H1 (cell line): ENCODE results near the gene FIS1. TPM values are rescaled to one million over a fixed set of nuclear protein-coding genes. Genes with fewer than 3 reads are reported as not detected.

Experiments
- CTCF ChIA-PET: fragments of 300-600 bp; sonication (Branson Sonifier 250); formaldehyde crosslinking; loops from one replicate; lab custom pipeline; 2021; ENCODE audit not compliant: partially characterized antibody; lab: Charles Lee
- POLR2A ChIA-PET: fragments of 300-600 bp; sonication (Branson Sonifier 250); formaldehyde crosslinking; loops from one replicate; lab custom pipeline; 2021; ENCODE audit warnings: inconsistent platforms; ENCODE audit not compliant: partially characterized antibody; lab: Charles Lee
- DNase-seq, 2 experiments: peaks; one replicate each; pipeline versions ENCODE4 v3.0.0 to v3.0.0-alpha.2; 2010 to 2022; ENCODE audit warnings: low spot score in 2 of 2, low read depth in 1 of 2, mixed read lengths in 1 of 2
- FAIRE-seq: peaks from 2 replicates; lab custom pipeline; 2011; peaks lifted over from hg19 to GRCh38; lab: Jason Lieb, UNC
- H2AFZ ChIP-seq: 2 replicates; pipeline ENCODE4 v1.8.1; 2012; ENCODE audit warnings: low read length, inconsistent platforms
- H2AK5ac ChIP-seq: 2 replicates; pipeline ENCODE4 v1.6.1; 2013; ENCODE audit warnings: low read depth, low read length
- H2BK120ac ChIP-seq: replicated peaks from 2 replicates; pipeline ENCODE3; 2013; ENCODE audit warnings: low read depth, low read length, inconsistent platforms
- H2BK12ac ChIP-seq: 2 replicates; pipeline ENCODE4 v1.6.1; 2013; ENCODE audit warnings: low read depth, low read length
- H2BK15ac ChIP-seq: 2 replicates; pipeline ENCODE4 v1.6.1; 2013; ENCODE audit warnings: low read length
- H2BK20ac ChIP-seq: 2 replicates; pipeline ENCODE4 v1.6.1; 2013; ENCODE audit warnings: low read length
- H2BK5ac ChIP-seq: 2 replicates; pipeline ENCODE4 v1.6.1; 2013; ENCODE audit warnings: low read depth, low read length
- H3K14ac ChIP-seq: 2 replicates; pipeline ENCODE4 v1.6.1; 2013; ENCODE audit warnings: inconsistent platforms; ENCODE audit not compliant: insufficient read length
- H3K18ac ChIP-seq: 2 replicates; pipeline ENCODE4 v1.6.1; 2013; ENCODE audit warnings: low read length; ENCODE audit errors: extremely low read depth
- H3K23ac ChIP-seq: 2 replicates; pipeline ENCODE4 v1.6.1; 2013; ENCODE audit warnings: inconsistent platforms; ENCODE audit not compliant: insufficient read length
- H3K23me2 ChIP-seq: 2 replicates; pipeline ENCODE4 v1.6.1; 2013; ENCODE audit warnings: low read depth, low read length
- H3K27ac ChIP-seq: 2 replicates; pipeline ENCODE4 v1.6.1; 2011; ENCODE audit warnings: low read depth, low read length, inconsistent platforms
- H3K27me3 ChIP-seq, 4 experiments: replicated peaks in 1 of 4; 1 replicate in 1 of 4; 2 replicates in 3 of 4; pipeline versions ENCODE4 v1.6.1 to v1.8.1; 2011 to 2013; ENCODE audit warnings: low read length in 3 of 4, mild to moderate bottlenecking in 3 of 4, inconsistent platforms in 2 of 4, mixed read lengths in 2 of 4, moderate library complexity in 1 of 4; ENCODE audit not compliant: control insufficient read depth in 3 of 4, insufficient read depth in 3 of 4; ENCODE audit errors: extremely low read depth in 1 of 4
- H3K36me3 ChIP-seq, 4 experiments: 2 replicates each; pipeline versions ENCODE4 v1.6.1 to v1.8.1; 2011 to 2013; ENCODE audit warnings: mild to moderate bottlenecking in 4 of 4, low read length in 3 of 4, moderate library complexity in 2 of 4, control low read depth in 1 of 4, inconsistent platforms in 1 of 4; ENCODE audit not compliant: insufficient read depth in 4 of 4, control insufficient read depth in 2 of 4
- H3K4ac ChIP-seq: replicated peaks from 2 replicates; pipeline ENCODE3; 2013; ENCODE audit warnings: low read length, low read depth, mixed read lengths, inconsistent platforms; ENCODE audit not compliant: insufficient read length
- H3K4me1 ChIP-seq, 4 experiments: replicated peaks in 1 of 4; 1 replicate in 1 of 4; 2 replicates in 3 of 4; pipeline versions ENCODE4 v1.6.1 to v1.8.1; 2011 to 2013; ENCODE audit warnings: low read length in 3 of 4, inconsistent platforms in 2 of 4, mixed read lengths in 1 of 4; ENCODE audit not compliant: insufficient read depth in 4 of 4, control insufficient read depth in 3 of 4
- H3K4me2 ChIP-seq, 2 experiments: 2 replicates each; pipeline versions ENCODE4 v1.6.1 to v1.8.1; 2011 to 2013; ENCODE audit warnings: low read depth in 2 of 2, low read length in 2 of 2, control low read depth in 1 of 2, inconsistent platforms in 1 of 2, mild to moderate bottlenecking in 1 of 2; ENCODE audit not compliant: insufficient read depth in 1 of 2
- H3K4me3 ChIP-seq, 4 experiments: fragments of 200-600, 300-600 bp in 1 of 4; sonication (generic), shearing (Covaris generic), sonication (Bioruptor Twin) in 1 of 4; 2 replicates each; pipeline versions ENCODE4 v1.5.1 to v1.8.1; 2011 to 2016; ENCODE audit warnings: low read length in 4 of 4, low read depth in 3 of 4, control low read depth in 2 of 4, inconsistent platforms in 2 of 4, mild to moderate bottlenecking in 2 of 4, mixed read lengths in 1 of 4, moderate library complexity in 1 of 4; ENCODE audit not compliant: insufficient read depth in 2 of 4; ENCODE audit errors: extremely low read depth in 1 of 4
- H3K56ac ChIP-seq: replicated peaks from 2 replicates; pipeline ENCODE3; 2013; ENCODE audit warnings: low read depth, mild to moderate bottlenecking, mixed read lengths, low read length, inconsistent platforms; ENCODE audit not compliant: insufficient read length
- H3K79me1 ChIP-seq: 2 replicates; pipeline ENCODE4 v1.6.1; 2013; ENCODE audit warnings: low read depth, low read length, control low read depth
- H3K79me2 ChIP-seq, 2 experiments: 2 replicates each; pipeline versions ENCODE4 v1.6.1 to v1.8.1; 2012 to 2013; ENCODE audit warnings: low read length in 2 of 2, mild to moderate bottlenecking in 2 of 2, inconsistent platforms in 1 of 2; ENCODE audit not compliant: insufficient read depth in 2 of 2, control insufficient read depth in 1 of 2
- H3K9ac ChIP-seq, 4 experiments: replicated peaks in 1 of 4; 1 replicate in 1 of 4; 2 replicates in 3 of 4; pipeline versions ENCODE4 v1.6.1 to v1.8.1; 2011 to 2013; ENCODE audit warnings: low read depth in 3 of 4, low read length in 3 of 4, control low read depth in 2 of 4, mild to moderate bottlenecking in 2 of 4, moderate library complexity in 2 of 4, inconsistent platforms in 1 of 4; ENCODE audit errors: extremely low read depth in 1 of 4
- H3K9me3 ChIP-seq, 2 experiments: 2 replicates each; pipeline versions ENCODE4 v1.6.1 to v1.8.1; 2012 to 2013; ENCODE audit warnings: mild to moderate bottlenecking in 2 of 2, moderate library complexity in 2 of 2, control low read depth in 1 of 2, inconsistent platforms in 1 of 2, low read depth in 1 of 2, low read length in 1 of 2, mixed read lengths in 1 of 2; ENCODE audit not compliant: insufficient read depth in 2 of 2
- H4K20me1 ChIP-seq, 2 experiments: replicated peaks in 1 of 2; 2 replicates each; pipeline versions ENCODE3 to v1.8.1; 2011 to 2013; ENCODE audit warnings: inconsistent platforms in 2 of 2, low read length in 2 of 2, mild to moderate bottlenecking in 1 of 2; ENCODE audit not compliant: insufficient read depth in 2 of 2, control insufficient read depth in 1 of 2
- H4K5ac ChIP-seq: 2 replicates; pipeline ENCODE4 v1.6.1; 2013; ENCODE audit warnings: low read length, low read depth, mixed read lengths, inconsistent platforms; ENCODE audit not compliant: insufficient read length
- H4K8ac ChIP-seq: 2 replicates; pipeline ENCODE4 v1.8.0; 2013; ENCODE audit warnings: mild to moderate bottlenecking, moderate library complexity, low read length, inconsistent platforms; ENCODE audit not compliant: insufficient read depth; ENCODE audit errors: extremely low read depth
- H4K91ac ChIP-seq: replicated peaks from 2 replicates; pipeline ENCODE3; 2013; ENCODE audit warnings: low read length, mixed read lengths, inconsistent platforms; ENCODE audit not compliant: insufficient read length
- CHD2 ChIP-seq: IDR thresholded peaks from 2 replicates; pipeline ENCODE4 v1.6.1; 2012; ENCODE audit warnings: low read length, improper control_type of control experiment
- CTBP2 ChIP-seq: IDR thresholded peaks from 2 replicates; pipeline ENCODE4 v1.7.0; 2011; ENCODE audit warnings: borderline replicate concordance, mild to moderate bottlenecking, moderate library complexity, mixed read lengths, low read length; ENCODE audit not compliant: insufficient read depth, insufficient read length
- EZH2 ChIP-seq: fragments of 200-600 bp; sonication (generic); IDR thresholded peaks from 2 replicates; pipeline ENCODE4 v1.7.1; 2012; ENCODE audit warnings: low read depth, mild to moderate bottlenecking, moderate library complexity, low read length, inconsistent platforms; ENCODE audit not compliant: severe bottlenecking
- KDM4A ChIP-seq: IDR thresholded peaks from one replicate; pipeline ENCODE4 v1.7.1; 2012; ENCODE audit warnings: low read depth, mild to moderate bottlenecking, moderate library complexity, low read length, inconsistent platforms; ENCODE audit not compliant: severe bottlenecking
- RBBP5 ChIP-seq: IDR thresholded peaks from 2 replicates; pipeline ENCODE4 v1.7.1; 2012; ENCODE audit warnings: low read depth, mild to moderate bottlenecking, inconsistent platforms, low read length, moderate library complexity, borderline replicate concordance
- SP1 ChIP-seq: IDR thresholded peaks from 2 replicates; pipeline ENCODE4 v1.6.1; 2011; ENCODE audit warnings: low read depth, low read length
- SRF ChIP-seq: IDR thresholded peaks from 2 replicates; pipeline ENCODE4 v1.6.1; 2011; ENCODE audit warnings: mild to moderate bottlenecking, low read depth, low read length, moderate library complexity
- TCF12 ChIP-seq: IDR thresholded peaks from 2 replicates; pipeline ENCODE4 v1.6.1; 2011; ENCODE audit warnings: low read depth, mild to moderate bottlenecking, low read length
- TEAD4 ChIP-seq: IDR thresholded peaks from 2 replicates; pipeline ENCODE4 v1.6.1; 2012; ENCODE audit warnings: low read depth, low read length, inconsistent platforms, mixed read lengths
- WGBS, 2 experiments: shearing (Covaris generic) in 1 of 2; methylation state at CpG; one replicate each; pipeline versions ENCODE4 v1.1.6 to v1.1.7; 2013 to 2015; ENCODE audit warnings: low lambda C conversion rate in 2 of 2, mixed read lengths in 2 of 2, inconsistent platforms in 1 of 2, low coverage in 1 of 2, missing lambda C conversion rate in 1 of 2; ENCODE audit not compliant: insufficient replicate concordance in 2 of 2, insufficient coverage in 1 of 2, insufficient read length in 1 of 2; ENCODE audit errors: extremely low coverage in 1 of 2, missing lambda C conversion rate in 1 of 2; 5-methylcytosine and 5-hydroxymethylcytosine counted together
- polyA plus RNA-seq, 7 experiments: library from polyadenylated mRNA; depleted of rRNA in 3 of 7; stranded (reverse) in 5 of 7; unstranded in 2 of 7; fragments of >200 nt in 5 of 7; fragments of 200-250 nt in 2 of 7; gene quantifications; 1 replicate in 5 of 7; 2 replicates in 1 of 7; 4 replicates in 1 of 7; pipeline versions ENCODE4 v1.2.1 to v1.2.3, GENCODE V29; 2011 to 2013; ENCODE audit warnings: missing spikeins in 2 of 7, mixed read lengths in 2 of 7
- total RNA-seq: library from RNA; stranded (reverse); fragmentation: NEBNext Ultra II Directional; extraction: Animal tissue kit (Norgen Biotek cat#: 25700); gene quantifications from 2 replicates; pipeline ENCODE4 v1.2.1, GENCODE V29; 2021

The FIS1 gene
- total and polyA plus RNA-seq, 2 of the 8 experiments (the other 6 are each of a cell fraction or from before 2014, with no cell fraction given): 128 to 195 TPM

- Histone ChIP-seq H3K4me1 (peaks cover 5 to 20% (median 13%) of the 10 kb centered on the region in 4 experiments), H3K4ac (no peak within 1 kb of the TSS), H2BK12ac (peak within 1 kb of the TSS; percentile 96; the same call in 1 of the 2 replicates), H3K56ac (peak within 1 kb of the TSS; percentile 16), H3K36me3 (no peaks in the 10 kb centered on the region), H4K91ac (peak within 1 kb of the TSS; percentile 99), H4K20me1 (no peaks in the 10 kb centered on the region), H2AK5ac (no peak within 1 kb of the TSS), H2AFZ (peak within 1 kb of the TSS; percentile 86; the same call in 1 of the 2 replicates), H3K4me3 (peak within 1 kb of the TSS; percentile 37 to 60 (median 47)), H3K23ac (no peak within 1 kb of the TSS), H4K8ac (peak within 1 kb of the TSS; percentile 75; the same call in 1 of the 2 replicates), H2BK15ac (peak within 1 kb of the TSS; percentile 61; the same call in 1 of the 2 replicates), H3K27ac (no peak within 1 kb of the TSS), H3K14ac (no peak within 1 kb of the TSS), H2BK5ac (peak within 1 kb of the TSS; percentile 52; the same call in 1 of the 2 replicates), H3K4me2 (peak within 1 kb of the TSS; percentile 59 to 67), H3K79me2 (no peaks in the 10 kb centered on the region), H4K5ac (no peak within 1 kb of the TSS), H3K18ac (peak within 1 kb of the TSS; percentile 97), H3K23me2 (peaks cover 8% of the 10 kb centered on the region; the same call in 1 of the 2 replicates), H3K79me1 (no peaks in the 10 kb centered on the region), H3K27me3 (peaks cover 0 to 16% (median 9%) of the 10 kb centered on the region in 4 experiments; a peak in 5 of 7 replicates), H3K9ac (peak within 1 kb of the TSS in 2 of 4 experiments; percentile 25 to 38; a peak in 2 of 7 replicates), H2BK20ac (peak within 1 kb of the TSS; percentile 80; the same call in 1 of the 2 replicates), H2BK120ac (peak within 1 kb of the TSS; percentile 90), H3K9me3 (no peaks in the 10 kb centered on the region)
- POLR2A ChIA-PET: interaction anchor here (0.6 to 4.5 kb wide), 18 partner anchors 9 to 324 kb away, joined by 3 to 17 read pairs (median 4); partner anchors contain the start of genes NAT16, PLOD3, TRIM56 and ZNHIT1
- CTCF ChIA-PET: interaction anchor here (1.0 to 12.3 kb wide), 11 partner anchors 9 to 142 kb away, joined by 3 to 168 read pairs (median 5); partner anchors contain the start of genes PLOD3 and ZNHIT1
- peak; percentile 45 for TF ChIP-seq CTBP2
- peak; percentile 40; the same call in 1 of the 2 replicates for TF ChIP-seq CHD2
- no peak for TF ChIP-seq KDM4A
- peak; percentile 35; the same call in 1 of the 2 replicates for TF ChIP-seq RBBP5
- TF ChIP-seq SP1: peak; percentile 56; the same call in 1 of the 2 replicates
- TF ChIP-seq EZH2: peak; percentile 35
- TF ChIP-seq TCF12: peak; percentile 78; the same call in 1 of the 2 replicates
- TF ChIP-seq SRF: no peak
- TF ChIP-seq TEAD4: peak; percentile 74
- DNase-seq: no peak
- FAIRE-seq: no peak
- 55% methylated on average over 18 of the region's 21 CpGs; no CpG with 5 or more reads in 1 of the 2 experiments for WGBS, 2 experiments
Observed at GRCh38 chr7:101200862-101201599, 43.9 kb downstream of the FIS1 start, which contains the start of gene MOGAT3. Gene MOGAT3 (minus strand): TSS chr7:101201036. CDS start chr7:101200854, 182 bp downstream.
